HL-60 (cell line): ENCODE data around the gene OSBPL3.

ENCODE experiments used
- GABPA ChIP-seq: IDR thresholded peaks from 2 replicates; pipeline ENCODE4 v1.6.1; 2012; ENCODE audit warnings: low read depth
- POLR2AphosphoS5 ChIP-seq: IDR thresholded peaks from 2 replicates; pipeline ENCODE4 v1.6.1; 2012; ENCODE audit warnings: low read depth
- SPI1 ChIP-seq: IDR thresholded peaks from 2 replicates; pipeline ENCODE4 v1.6.1; 2012; ENCODE audit warnings: low read depth, mild to moderate bottlenecking, borderline replicate concordance
- TF ChIP-seq, protein P1 (sequence below): IDR thresholded peaks from one replicate; pipeline ENCODE4 v1.5.1; 2011; ENCODE audit warnings: low read length, control low read depth, inconsistent platforms; ENCODE audit not compliant: insufficient read depth
- TF ChIP-seq, protein P2 (sequence below): IDR thresholded peaks from 2 replicates; pipeline ENCODE4 v1.6.1; 2012; ENCODE audit warnings: low read depth; ENCODE audit not compliant: insufficient replicate concordance

DNA sequence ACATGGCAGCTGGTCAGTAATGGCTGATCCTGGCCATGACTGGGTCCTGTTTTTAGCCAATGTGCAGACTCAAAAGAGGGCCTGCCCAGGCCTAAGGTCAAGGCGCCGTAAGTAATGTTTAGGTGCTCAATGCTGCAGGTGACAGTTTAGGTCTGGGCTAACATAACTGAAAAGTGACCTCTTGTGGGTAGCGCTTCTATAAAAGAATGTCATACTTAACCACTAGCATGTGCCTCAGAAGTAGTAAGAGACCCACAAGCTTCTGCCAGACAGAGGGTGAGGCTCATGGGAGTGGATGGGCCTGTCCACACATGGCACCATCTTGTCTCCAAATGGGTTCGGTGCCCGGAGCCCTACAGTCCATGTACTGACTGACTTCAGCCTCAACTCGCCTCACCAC is 132.2 kb downstream of the OSBPL3 start:
- TF ChIP-seq, protein P1, sequence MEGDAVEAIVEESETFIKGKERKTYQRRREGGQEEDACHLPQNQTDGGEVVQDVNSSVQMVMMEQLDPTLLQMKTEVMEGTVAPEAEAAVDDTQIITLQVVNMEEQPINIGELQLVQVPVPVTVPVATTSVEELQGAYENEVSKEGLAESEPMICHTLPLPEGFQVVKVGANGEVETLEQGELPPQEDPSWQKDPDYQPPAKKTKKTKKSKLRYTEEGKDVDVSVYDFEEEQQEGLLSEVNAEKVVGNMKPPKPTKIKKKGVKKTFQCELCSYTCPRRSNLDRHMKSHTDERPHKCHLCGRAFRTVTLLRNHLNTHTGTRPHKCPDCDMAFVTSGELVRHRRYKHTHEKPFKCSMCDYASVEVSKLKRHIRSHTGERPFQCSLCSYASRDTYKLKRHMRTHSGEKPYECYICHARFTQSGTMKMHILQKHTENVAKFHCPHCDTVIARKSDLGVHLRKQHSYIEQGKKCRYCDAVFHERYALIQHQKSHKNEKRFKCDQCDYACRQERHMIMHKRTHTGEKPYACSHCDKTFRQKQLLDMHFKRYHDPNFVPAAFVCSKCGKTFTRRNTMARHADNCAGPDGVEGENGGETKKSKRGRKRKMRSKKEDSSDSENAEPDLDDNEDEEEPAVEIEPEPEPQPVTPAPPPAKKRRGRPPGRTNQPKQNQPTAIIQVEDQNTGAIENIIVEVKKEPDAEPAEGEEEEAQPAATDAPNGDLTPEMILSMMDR = no peak
- no peak for TF ChIP-seq POLR2AphosphoS5
- TF ChIP-seq, protein P2, sequence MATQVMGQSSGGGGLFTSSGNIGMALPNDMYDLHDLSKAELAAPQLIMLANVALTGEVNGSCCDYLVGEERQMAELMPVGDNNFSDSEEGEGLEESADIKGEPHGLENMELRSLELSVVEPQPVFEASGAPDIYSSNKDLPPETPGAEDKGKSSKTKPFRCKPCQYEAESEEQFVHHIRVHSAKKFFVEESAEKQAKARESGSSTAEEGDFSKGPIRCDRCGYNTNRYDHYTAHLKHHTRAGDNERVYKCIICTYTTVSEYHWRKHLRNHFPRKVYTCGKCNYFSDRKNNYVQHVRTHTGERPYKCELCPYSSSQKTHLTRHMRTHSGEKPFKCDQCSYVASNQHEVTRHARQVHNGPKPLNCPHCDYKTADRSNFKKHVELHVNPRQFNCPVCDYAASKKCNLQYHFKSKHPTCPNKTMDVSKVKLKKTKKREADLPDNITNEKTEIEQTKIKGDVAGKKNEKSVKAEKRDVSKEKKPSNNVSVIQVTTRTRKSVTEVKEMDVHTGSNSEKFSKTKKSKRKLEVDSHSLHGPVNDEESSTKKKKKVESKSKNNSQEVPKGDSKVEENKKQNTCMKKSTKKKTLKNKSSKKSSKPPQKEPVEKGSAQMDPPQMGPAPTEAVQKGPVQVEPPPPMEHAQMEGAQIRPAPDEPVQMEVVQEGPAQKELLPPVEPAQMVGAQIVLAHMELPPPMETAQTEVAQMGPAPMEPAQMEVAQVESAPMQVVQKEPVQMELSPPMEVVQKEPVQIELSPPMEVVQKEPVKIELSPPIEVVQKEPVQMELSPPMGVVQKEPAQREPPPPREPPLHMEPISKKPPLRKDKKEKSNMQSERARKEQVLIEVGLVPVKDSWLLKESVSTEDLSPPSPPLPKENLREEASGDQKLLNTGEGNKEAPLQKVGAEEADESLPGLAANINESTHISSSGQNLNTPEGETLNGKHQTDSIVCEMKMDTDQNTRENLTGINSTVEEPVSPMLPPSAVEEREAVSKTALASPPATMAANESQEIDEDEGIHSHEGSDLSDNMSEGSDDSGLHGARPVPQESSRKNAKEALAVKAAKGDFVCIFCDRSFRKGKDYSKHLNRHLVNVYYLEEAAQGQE = no peak
- TF ChIP-seq GABPA = no peak
- no peak for TF ChIP-seq SPI1
